K562 (cell line): Measurements from ENCODE around the gene CAPN2. TPM values are rescaled to one million over a fixed set of nuclear protein-coding genes. Genes with fewer than 3 reads are reported as not detected.

Source experiments
- AFF4 ChIP-seq: sonication (generic); formaldehyde crosslinking; IDR thresholded peaks from 2 replicates; pipeline ENCODE4 v1.8.0; 2023; ENCODE audit warnings: mild to moderate bottlenecking, missing genetic modification reagents
- ATF3 ChIP-seq, 2 experiments: fragments of 450-650 bp in 1 of 2; sonication (generic) in 1 of 2; formaldehyde crosslinking in 1 of 2; IDR thresholded peaks in 1 of 2; conservative IDR thresholded peaks in 1 of 2; 2 replicates each; pipeline versions ENCODE4 v1.6.1 to v1.8.1; 2016 to 2023; ENCODE audit warnings: mild to moderate bottlenecking in 2 of 2, moderate library complexity in 2 of 2, inconsistent platforms in 1 of 2, missing genetic modification reagents in 1 of 2
- ATF7 ChIP-seq: fragments of 450-650 bp; IDR thresholded peaks from 2 replicates; pipeline ENCODE4 v1.7.1; 2014; ENCODE audit warnings: mild to moderate bottlenecking, moderate library complexity
- CREB3L1 ChIP-seq: fragments of 450-650 bp; IDR thresholded peaks from 2 replicates; pipeline ENCODE4 v1.6.1; 2014; ENCODE audit warnings: low read depth, mild to moderate bottlenecking, moderate library complexity, borderline replicate concordance
- EGR1 ChIP-seq: fragments of 450-650 bp; conservative IDR thresholded peaks from 2 replicates; pipeline ENCODE4 v1.6.1; 2017; ENCODE audit warnings: mild to moderate bottlenecking
- KAT2B ChIP-seq: IDR thresholded peaks from one replicate; pipeline ENCODE4 v1.6.1; 2012; ENCODE audit warnings: low read depth, mild to moderate bottlenecking, control low read depth, inconsistent platforms, low read length, moderate library complexity
- KLF6 ChIP-seq: fragments of 250-450 bp; sonication (Bioruptor Pico); IDR thresholded peaks from 2 replicates; pipeline ENCODE4 v1.4.0; 2020; ENCODE audit warnings: mild to moderate bottlenecking, moderate library complexity, borderline replicate concordance
- LCOR ChIP-seq: sonication (generic); formaldehyde crosslinking; IDR thresholded peaks from 2 replicates; pipeline ENCODE4 v1.8.0; 2022; ENCODE audit warnings: mild to moderate bottlenecking, missing genetic modification reagents
- NEUROD1 ChIP-seq: fragments of 150-350 bp; IDR thresholded peaks from 2 replicates; pipeline ENCODE4 v1.6.1; 2014; ENCODE audit warnings: borderline replicate concordance, low read length, low read depth; ENCODE audit not compliant: partially characterized antibody
- NR2F6 ChIP-seq: fragments of 450-650 bp; formaldehyde crosslinking; IDR thresholded peaks from 2 replicates; pipeline ENCODE4 v1.4.0; 2020; ENCODE audit warnings: mild to moderate bottlenecking
- PHB2 ChIP-seq: fragments of 450-650 bp; IDR thresholded peaks from 2 replicates; pipeline ENCODE4 v1.6.1; 2017; ENCODE audit warnings: low read depth
- PML ChIP-seq: IDR thresholded peaks from 2 replicates; pipeline ENCODE4 v1.6.1; 2012; ENCODE audit warnings: low read length, inconsistent platforms
- RBBP5 ChIP-seq: fragments of 200-600 bp; sonication (generic); IDR thresholded peaks from 2 replicates; pipeline ENCODE4 v1.6.1; 2012; ENCODE audit warnings: borderline replicate concordance, mild to moderate bottlenecking, low read length, control low read depth, inconsistent platforms; ENCODE audit not compliant: insufficient read depth, poor library complexity, severe bottlenecking
- SMARCB1 ChIP-seq: IDR thresholded peaks from 2 replicates; pipeline ENCODE4 v1.6.1; 2011; ENCODE audit warnings: improper control_type of control experiment, low read depth; ENCODE audit not compliant: insufficient read length
- SOX6 ChIP-seq: fragments of 450-650 bp; IDR thresholded peaks from 2 replicates; pipeline ENCODE4 v1.6.1; 2014; ENCODE audit warnings: mild to moderate bottlenecking
- ZNF316 ChIP-seq: fragments of 450-650 bp; IDR thresholded peaks from 2 replicates; pipeline ENCODE4 v1.6.1; 2016
- ZNF431 ChIP-seq: sonication (generic); formaldehyde crosslinking; IDR thresholded peaks from 2 replicates; pipeline ENCODE4 v1.8.0; 2022; ENCODE audit warnings: mild to moderate bottlenecking, missing genetic modification reagents
- ZNF707 ChIP-seq: fragments of 250-450 bp; sonication (Bioruptor Pico); conservative IDR thresholded peaks from 2 replicates; pipeline ENCODE4 v1.8.0; 2022; ENCODE audit warnings: inconsistent platforms, mild to moderate bottlenecking, moderate library complexity
- polyA plus RNA-seq, 8 experiments: library from polyadenylated mRNA; depleted of rRNA in 4 of 8; stranded (reverse) in 5 of 8; unstranded in 3 of 8; fragments of >200 nt; fragmentation: Nextera tagmentation in 2 of 8; fragmentation: Illumina TruSeq in 1 of 8; extraction: Ambion mirVana in 2 of 8; extraction: Trizol in 1 of 8; gene quantifications; 2 replicates each; pipeline versions ENCODE4 v1.2.1 to v1.2.3, GENCODE V29; 2011 to 2014; ENCODE audit warnings: inconsistent platforms in 1 of 8, missing spikeins in 1 of 8
- total RNA-seq, 7 experiments: library from RNA; depleted of rRNA in 6 of 7; stranded (reverse); fragments of >200 nt in 6 of 7; fragmentation: Illumina TruSeq in 2 of 7; extraction: Trizol in 2 of 7; gene quantifications; 2 replicates each; pipeline versions ENCODE4 v1.2.1 to v1.2.3, GENCODE V29; 2011 to 2021; ENCODE audit warnings: low replicate concordance in 1 of 7

Gene CAPN2
- total and polyA plus RNA-seq, 9 of the 15 experiments (the other 6 are each of a cell fraction or from before 2014, with no cell fraction given), result 24.6 to 157 (median 101) TPM

GRCh38 chr1:223714849-223715603 is 2.7 kb downstream of the CAPN2 start (continued):
- TF ChIP-seq ATF7 (peak; percentile 22; the same call in 1 of the 2 replicates), ZNF431 (CRISPR knock-in tag) (0 out of 2 replicates have a peak, but pooled peaks have one; percentile 51), KAT2B (no peak), RBBP5 (peak; percentile 36), PML (peak; percentile 15; the same call in 1 of the 2 replicates), KLF6 (CRISPR knock-in tag) (no peak), ATF3 (IDR thresholded peaks at IDR 0.05) (peak; percentile 84), ATF3 (CRISPR knock-in tag; conservative IDR thresholded peaks at IDR 0.05) (no peak), SOX6 (0 out of 2 replicates have a peak, but pooled peaks have one; percentile 19), EGR1 (peak; percentile 68), LCOR (CRISPR knock-in tag) (no peak), SMARCB1 (no peak), NEUROD1 (no peak), CREB3L1 (no peak), AFF4 (CRISPR knock-in tag) (no peak), ZNF316 (no peak), ZNF707 (no peak), PHB2 (no peak), NR2F6 (CRISPR knock-in tag) (no peak)
